Activated CD8-positive, alpha-beta T cell treated with anti-CD3 and anti-CD28 coated beads, Interleukin-2, amount 10 ng/mL, durations not matched to agents 7 days and 5 days (primary cell): ENCODE results near the gene LRP2BP. TPM values are rescaled to one million over a fixed set of nuclear protein-coding genes. Genes with fewer than 3 reads are reported as not detected.
A peak's percentile ranks its signal among the peaks of the same experiment; 100 is the strongest.

Source experiments
- ATAC-seq: fragments of 150-1000 bp; cut with Tn5 transposase; one replicate; pipeline ENCODE4 v1.10.0; 2021; ENCODE audit warnings: moderate library complexity
- CTCF ChIA-PET: fragments of 350-600 bp; sonication (Branson Sonifier 250); formaldehyde crosslinking; loops from one replicate; lab custom pipeline; 2021; ENCODE audit warnings: antibody characterized with exemption; lab: Charles Lee
- POLR2A ChIA-PET: fragments of 350-600 bp; sonication (Branson Sonifier 250); formaldehyde crosslinking; loops from one replicate; lab custom pipeline; 2021; ENCODE audit warnings: antibody characterized with exemption; lab: Charles Lee
- DNase-seq: peaks from one replicate; pipeline ENCODE4 v3.0.0-alpha.2; 2020
- H3K27ac Mint-ChIP-seq: one replicate; pipeline ENCODE4 v1.8.0; 2021; ENCODE audit warnings: mild to moderate bottlenecking, mixed read lengths
- H3K27me3 Mint-ChIP-seq: one replicate; pipeline ENCODE4 v1.8.0; 2021; ENCODE audit warnings: low read depth, mixed read lengths
- H3K36me3 Mint-ChIP-seq: one replicate; pipeline ENCODE4 v1.8.0; 2021; ENCODE audit warnings: low read depth, mixed read lengths
- H3K4me1 Mint-ChIP-seq: one replicate; pipeline ENCODE4 v1.8.0; 2021; ENCODE audit warnings: low read depth, mixed read lengths
- H3K4me3 Mint-ChIP-seq: one replicate; pipeline ENCODE4 v1.8.0; 2021; ENCODE audit warnings: mild to moderate bottlenecking, mixed read lengths
- H3K9me3 Mint-ChIP-seq: one replicate; pipeline ENCODE4 v1.8.0; 2022; ENCODE audit warnings: mixed read lengths; ENCODE audit not compliant: insufficient read depth
- total RNA-seq, 2 experiments: library from RNA; stranded (reverse); gene quantifications; one replicate each; pipeline ENCODE4 v1.2.3, GENCODE V29; 2021

The LRP2BP gene
- total RNA-seq, 2 experiments from 2014 or later = 0.97 to 1.3 TPM

DNA sequence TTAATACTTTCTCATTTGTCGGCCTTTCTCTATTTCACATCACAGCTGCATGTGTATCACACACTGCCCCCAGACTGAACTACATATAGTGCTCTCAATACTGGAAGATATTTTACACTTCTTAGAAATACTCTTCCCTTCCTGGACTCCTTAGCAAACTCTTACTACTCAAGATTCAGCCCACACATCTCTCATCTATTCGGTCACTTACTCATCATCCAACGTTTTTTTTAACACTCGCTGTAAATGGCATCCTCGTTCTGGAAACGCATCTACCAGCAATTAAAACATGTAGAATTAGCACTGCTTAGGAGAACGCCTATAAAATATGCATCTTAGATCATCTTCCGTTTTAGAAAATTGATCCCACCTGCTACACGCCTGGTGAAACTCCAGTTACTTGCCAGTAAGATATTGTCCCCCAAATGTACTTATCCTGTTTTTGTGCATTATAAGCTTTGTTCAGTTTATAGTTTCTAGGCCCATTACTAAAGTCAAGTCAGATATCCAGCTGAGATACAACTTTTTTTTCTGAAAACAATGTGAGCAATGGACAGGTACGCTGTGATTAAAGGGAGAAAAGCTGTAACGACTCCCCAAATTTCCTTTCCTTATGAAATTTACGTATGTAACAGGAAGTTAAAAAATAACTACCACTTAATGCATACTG lies 1.0 kb downstream of the LRP2BP start:
- CTCF ChIA-PET = interaction anchor here (1.1 to 2.3 kb wide), 2 partner anchors 203 to 211 kb away, joined by 3 to 6 read pairs; no protein-coding TSS in a partner anchor
- no peak for ATAC-seq
- Mint-ChIP-seq H3K9me3 (no peaks in the 10 kb centered on the region), H3K4me1 (peaks cover 40% of the 10 kb centered on the region), H3K36me3 (peaks cover 27% of the 10 kb centered on the region), H3K4me3 (peak overlapping the region; percentile 86), H3K27me3 (no peaks in the 10 kb centered on the region), H3K27ac (peak overlapping the region; percentile 91)
- no peak for DNase-seq
- POLR2A ChIA-PET = interaction anchor here (0.7 to 2.6 kb wide), 4 partner anchors 10 to 187 kb away, joined by 3 to 18 read pairs (median 4); partner anchors contain the start of gene UFSP2

DNA sequence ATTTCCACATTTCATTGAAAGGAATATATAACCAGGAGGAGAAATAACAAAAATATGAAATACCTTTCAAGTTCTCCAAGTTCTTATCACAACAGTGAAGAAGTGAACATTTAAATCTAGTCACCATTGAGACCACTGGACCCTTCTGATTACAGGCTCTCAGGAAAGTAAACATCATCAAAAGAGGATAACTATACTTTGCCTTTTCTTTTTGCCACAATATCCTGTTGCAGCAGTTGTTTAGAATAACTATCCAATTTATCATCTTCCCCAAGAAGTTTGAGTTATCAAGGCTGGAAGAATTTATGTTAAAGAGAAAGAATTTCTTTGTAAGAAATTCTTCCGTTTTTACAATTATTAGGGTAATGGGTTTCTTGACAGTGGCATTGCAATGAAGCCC lies 3.6 kb downstream of the LRP2BP start:
- Mint-ChIP-seq H3K27ac (no peak overlapping the region), H3K9me3 (no peaks in the 10 kb centered on the region)
- DNase-seq = no peak

DNA sequence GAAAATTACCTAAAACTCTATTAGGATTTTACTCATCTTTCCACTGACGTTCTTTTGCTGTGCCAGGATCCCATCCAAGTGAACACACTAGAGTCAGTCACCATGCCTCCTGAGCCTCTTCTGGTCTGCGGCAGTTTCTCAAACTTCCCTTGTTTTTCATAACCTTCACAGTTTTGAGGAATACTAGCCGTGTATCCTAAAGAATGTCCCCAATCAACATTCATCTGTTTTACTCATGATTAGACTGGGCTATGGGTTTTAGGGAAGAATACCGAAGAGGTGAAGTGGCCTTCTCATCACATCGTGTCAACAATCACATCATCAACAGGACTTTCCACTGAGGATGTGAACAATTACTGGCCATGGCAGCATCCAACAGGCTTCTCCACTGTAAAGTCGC lies 4.8 kb downstream of the LRP2BP start:
- ATAC-seq (no peak), DNase-seq (no peak)
- Mint-ChIP-seq H3K27me3 (no peaks in the 10 kb centered on the region), H3K4me1 (peaks cover 14% of the 10 kb centered on the region), H3K36me3 (peaks cover 4% of the 10 kb centered on the region), H3K4me3 (no peak overlapping the region), H3K9me3 (no peaks in the 10 kb centered on the region), H3K27ac (no peak overlapping the region)
- CTCF ChIA-PET = no interaction called here
- POLR2A ChIA-PET = no interaction called here

More for the DNA sequence above, 3.6 kb downstream of the LRP2BP start:
- H3K4me1 Mint-ChIP-seq = peaks cover 17% of the 10 kb centered on the region
- H3K36me3 Mint-ChIP-seq = peaks cover 6% of the 10 kb centered on the region
- ChIA-PET POLR2A (no interaction called here), CTCF (no interaction called here)
- no peaks in the 10 kb centered on the region for H3K27me3 Mint-ChIP-seq
- ATAC-seq = no peak
- no peak overlapping the region for H3K4me3 Mint-ChIP-seq

GRCh38 chr4:185387957-185388356 lies 7.8 kb downstream of the LRP2BP start:
- DNase-seq (no peak), ATAC-seq (no peak)
- no peak overlapping the region for H3K27ac Mint-ChIP-seq
- no peak overlapping the region for H3K4me3 Mint-ChIP-seq
- no peaks in the 10 kb centered on the region for H3K27me3 Mint-ChIP-seq
- no peaks in the 10 kb centered on the region for H3K9me3 Mint-ChIP-seq
- peaks cover 18% of the 10 kb centered on the region for H3K4me1 Mint-ChIP-seq
- CTCF ChIA-PET = no interaction called here
- peaks cover 6% of the 10 kb centered on the region for H3K36me3 Mint-ChIP-seq
- POLR2A ChIA-PET = no interaction called here

- peak overlapping the region; percentile 77 for H3K27ac Mint-ChIP-seq
- H3K9me3 Mint-ChIP-seq = no peaks in the 10 kb centered on the region
- peaks cover 18% of the 10 kb centered on the region for H3K4me1 Mint-ChIP-seq
- CTCF ChIA-PET = interaction anchor here (1.1 kb wide), 1 partner anchor 11 kb away, joined by 5 read pairs; the partner anchor contains the start of genes ANKRD37 and LRP2BP
- peak overlapping the region; percentile 43 for H3K4me3 Mint-ChIP-seq
- DNase-seq (no peak), ATAC-seq (no peak)
- H3K27me3 Mint-ChIP-seq = no peaks in the 10 kb centered on the region
- H3K36me3 Mint-ChIP-seq = peaks cover 7% of the 10 kb centered on the region
- POLR2A ChIA-PET = interaction anchor here (1.0 to 2.1 kb wide), 2 partner anchors 10 to 12 kb away, joined by 4 to 7 read pairs; partner anchors contain the start of genes ANKRD37 and LRP2BP
These were observed 10.8 kb downstream of the LRP2BP start for GRCh38 chr4:185384930-185385331.

DNA sequence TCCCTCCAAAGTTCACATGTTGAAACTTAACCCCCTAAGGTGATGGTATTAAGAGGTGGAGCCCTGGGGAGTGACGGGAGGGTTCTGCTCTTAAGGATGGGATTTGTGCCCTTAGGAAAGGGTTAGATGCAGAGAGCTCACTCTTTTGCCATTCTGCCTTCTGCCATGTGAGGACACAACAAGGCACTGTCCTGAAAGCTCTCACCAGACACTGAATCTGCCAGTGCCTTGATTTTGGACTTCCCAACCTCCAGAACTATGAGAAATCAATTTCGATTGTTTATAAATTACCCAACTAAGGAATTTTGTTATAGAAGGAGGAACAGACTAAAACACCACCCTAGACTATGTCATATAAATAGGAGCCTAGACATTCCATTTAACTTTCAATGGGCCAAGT lies 11.7 kb downstream of the LRP2BP start:
- peaks cover 7% of the 10 kb centered on the region for H3K36me3 Mint-ChIP-seq
- CTCF ChIA-PET = interaction anchor here (1.1 kb wide), 1 partner anchor 12 kb away, joined by 5 read pairs; the partner anchor contains the start of genes ANKRD37 and LRP2BP
- H3K4me3 Mint-ChIP-seq = no peak overlapping the region
- no peaks in the 10 kb centered on the region for H3K27me3 Mint-ChIP-seq
- H3K4me1 Mint-ChIP-seq = peaks cover 18% of the 10 kb centered on the region
- H3K27ac Mint-ChIP-seq = no peak overlapping the region
- DNase-seq (no peak), ATAC-seq (no peak)
- no peaks in the 10 kb centered on the region for H3K9me3 Mint-ChIP-seq
- POLR2A ChIA-PET = no interaction called here

GRCh38 chr4:185383451-185383850 lies 12.3 kb downstream of the LRP2BP start:
- H3K36me3 Mint-ChIP-seq = peaks cover 7% of the 10 kb centered on the region
- H3K9me3 Mint-ChIP-seq = no peaks in the 10 kb centered on the region
- no peak for ATAC-seq
- ChIA-PET POLR2A (no interaction called here), CTCF (no interaction called here)
- no peaks in the 10 kb centered on the region for H3K27me3 Mint-ChIP-seq
- no peak overlapping the region for H3K27ac Mint-ChIP-seq
- no peak overlapping the region for H3K4me3 Mint-ChIP-seq
- peaks cover 18% of the 10 kb centered on the region for H3K4me1 Mint-ChIP-seq
- no peak for DNase-seq

- ATAC-seq (no peak), DNase-seq (no peak)
- H3K9me3 Mint-ChIP-seq = no peaks in the 10 kb centered on the region
- peaks cover 18% of the 10 kb centered on the region for H3K4me1 Mint-ChIP-seq
- H3K27me3 Mint-ChIP-seq = no peaks in the 10 kb centered on the region
- peaks cover 7% of the 10 kb centered on the region for H3K36me3 Mint-ChIP-seq
- CTCF ChIA-PET = no interaction called here
- no peak overlapping the region for H3K4me3 Mint-ChIP-seq
- no peak overlapping the region for H3K27ac Mint-ChIP-seq
- POLR2A ChIA-PET = no interaction called here
These were observed 13.0 kb downstream of the LRP2BP start for GRCh38 chr4:185382754-185383153.

- Mint-ChIP-seq H3K36me3 (peaks cover 7% of the 10 kb centered on the region), H3K4me1 (peaks cover 18% of the 10 kb centered on the region), H3K27me3 (no peaks in the 10 kb centered on the region), H3K4me3 (no peak overlapping the region), H3K27ac (no peak overlapping the region), H3K9me3 (no peaks in the 10 kb centered on the region)
- no peak for ATAC-seq
- ChIA-PET CTCF (no interaction called here), POLR2A (no interaction called here)
- no peak for DNase-seq
These were observed 14.2 kb downstream of the LRP2BP start for GRCh38 chr4:185381288-185382196.

- no peaks in the 10 kb centered on the region for H3K27me3 Mint-ChIP-seq
- H3K4me3 Mint-ChIP-seq = no peak overlapping the region
- CTCF ChIA-PET = interaction anchor here (1.1 kb wide), 1 partner anchor 13 kb away, joined by 3 read pairs; no protein-coding TSS in a partner anchor
- H3K9me3 Mint-ChIP-seq = no peaks in the 10 kb centered on the region
- peaks cover 7% of the 10 kb centered on the region for H3K36me3 Mint-ChIP-seq
- H3K27ac Mint-ChIP-seq = no peak overlapping the region
- DNase-seq (no peak), ATAC-seq (no peak)
- POLR2A ChIA-PET = no interaction called here
- peaks cover 14% of the 10 kb centered on the region for H3K4me1 Mint-ChIP-seq
These were observed 15.4 kb downstream of the LRP2BP start for GRCh38 chr4:185380320-185380719.

DNA sequence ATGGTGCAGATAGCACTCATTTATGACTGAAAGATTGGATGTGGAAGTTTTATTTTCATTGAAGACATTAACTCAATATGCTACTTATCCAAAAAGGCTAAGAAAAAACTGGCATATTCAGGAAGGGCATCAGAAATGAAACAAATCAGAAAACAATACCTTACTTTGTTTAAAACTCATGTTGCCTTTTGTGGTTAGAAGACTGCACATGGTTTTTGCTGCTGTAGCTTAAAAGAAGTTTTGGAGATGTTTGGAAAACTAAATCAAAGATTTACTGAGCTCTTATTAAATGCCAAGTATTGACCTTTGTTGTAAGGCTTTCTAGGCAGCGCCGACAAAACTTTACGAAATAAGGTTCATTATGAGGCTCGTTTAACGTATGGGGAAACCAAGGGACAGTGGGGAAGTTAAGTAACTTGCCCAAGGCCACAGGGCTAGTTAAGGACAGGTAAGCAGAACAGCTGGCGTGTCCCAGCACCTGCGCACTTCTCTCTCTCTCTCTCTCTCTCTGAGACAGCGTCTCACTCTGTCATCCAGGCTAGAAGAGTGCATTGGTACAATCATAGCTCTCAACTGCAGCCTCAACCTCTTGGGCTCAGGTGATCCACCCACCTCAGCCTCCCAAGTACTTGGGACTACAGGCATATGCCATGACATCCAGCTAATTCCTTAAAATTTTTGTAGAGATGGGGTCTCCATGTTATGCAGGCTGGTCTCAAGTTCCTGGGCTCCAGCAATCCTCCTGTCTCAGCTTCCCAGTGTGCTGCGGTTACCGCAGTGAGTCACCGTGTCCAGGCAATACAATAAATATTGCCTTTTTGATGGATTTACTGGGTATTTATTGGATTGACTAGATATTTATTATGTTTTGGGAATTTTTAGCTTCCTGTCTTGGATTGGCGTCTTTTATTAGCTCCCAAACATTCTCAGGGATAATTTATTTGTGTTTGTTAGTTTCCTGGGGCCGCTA lies 16.1 kb downstream of the LRP2BP start:
- Mint-ChIP-seq H3K9me3 (no peaks in the 10 kb centered on the region), H3K4me3 (no peak overlapping the region), H3K4me1 (peaks cover 7% of the 10 kb centered on the region), H3K36me3 (peaks cover 7% of the 10 kb centered on the region), H3K27me3 (no peaks in the 10 kb centered on the region), H3K27ac (no peak overlapping the region)
- ATAC-seq (no peak), DNase-seq (no peak)
- ChIA-PET POLR2A (no interaction called here), CTCF (interaction anchor here (1.1 kb wide), 1 partner anchor 12 kb away, joined by 3 read pairs; no protein-coding TSS in a partner anchor)
